T47D (cell line): ENCODE data around the gene SUSD6.
"Not testable (repeated sequence)": the region's sequence is repeated elsewhere in the genome, so short reads cannot be mapped to it uniquely, and the experiment has no call there.

Source experiments
- DNase-seq, 2 experiments: peaks; one replicate each; pipeline versions ENCODE4 v3.0.0 to v3.0.0-alpha.2; 2011 to 2012; ENCODE audit warnings: low read depth in 1 of 2, low spot score in 1 of 2
- JUND ChIP-seq: IDR thresholded peaks from 2 replicates; pipeline ENCODE4 v1.6.1; 2012; ENCODE audit warnings: low read depth
- in situ Hi-C: cut with HindIII; loops from 2 replicates; pipeline ENCODE4 v1.10.0; 2016; ENCODE audit warnings: low sequenced_read_pairs, low pct_unique_long_range_greater_than_20kb

The SUSD6 gene

DNA sequence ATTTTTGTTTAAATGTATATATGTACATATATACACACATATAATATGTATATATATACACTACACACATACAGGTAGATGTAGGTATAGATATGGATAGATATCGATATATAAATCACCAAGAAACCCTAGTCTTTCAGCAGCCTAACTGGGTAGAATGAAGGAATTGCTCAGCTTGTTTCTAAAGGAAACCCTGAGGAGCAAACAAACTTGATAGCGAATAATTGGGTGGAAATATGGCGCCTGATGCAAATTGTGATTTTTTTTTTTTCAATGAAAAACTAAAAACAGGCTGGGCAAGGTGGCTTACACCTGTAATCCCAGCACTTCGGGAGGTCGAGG, 36.5 kb upstream of the SUSD6 start:
- DNase-seq, result no peak
- in situ Hi-C loops, result no loop called here
- TF ChIP-seq JUND, result no peak

DNA sequence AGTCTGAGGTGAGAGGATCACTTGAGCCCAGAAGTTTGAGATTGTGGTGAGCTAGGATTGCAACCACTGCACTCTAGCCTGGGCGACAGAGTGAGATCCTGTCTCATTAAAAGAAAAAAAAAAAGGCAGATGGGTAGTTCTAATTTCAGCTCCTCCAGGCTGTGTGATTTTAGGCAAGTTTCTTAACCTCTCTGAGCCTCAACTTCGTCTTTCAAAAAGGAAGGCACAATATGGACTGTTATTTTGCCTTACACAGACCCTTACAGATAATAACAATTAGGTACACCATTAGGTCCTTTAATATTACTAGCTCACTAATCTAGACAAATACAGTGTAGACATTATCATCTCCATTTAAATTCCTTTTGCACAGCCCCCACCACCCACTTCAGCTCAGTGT, 31.9 kb upstream of the SUSD6 start:
- in situ Hi-C loops, result no loop called here
- DNase-seq, result no peak
- TF ChIP-seq JUND, result no peak

DNA sequence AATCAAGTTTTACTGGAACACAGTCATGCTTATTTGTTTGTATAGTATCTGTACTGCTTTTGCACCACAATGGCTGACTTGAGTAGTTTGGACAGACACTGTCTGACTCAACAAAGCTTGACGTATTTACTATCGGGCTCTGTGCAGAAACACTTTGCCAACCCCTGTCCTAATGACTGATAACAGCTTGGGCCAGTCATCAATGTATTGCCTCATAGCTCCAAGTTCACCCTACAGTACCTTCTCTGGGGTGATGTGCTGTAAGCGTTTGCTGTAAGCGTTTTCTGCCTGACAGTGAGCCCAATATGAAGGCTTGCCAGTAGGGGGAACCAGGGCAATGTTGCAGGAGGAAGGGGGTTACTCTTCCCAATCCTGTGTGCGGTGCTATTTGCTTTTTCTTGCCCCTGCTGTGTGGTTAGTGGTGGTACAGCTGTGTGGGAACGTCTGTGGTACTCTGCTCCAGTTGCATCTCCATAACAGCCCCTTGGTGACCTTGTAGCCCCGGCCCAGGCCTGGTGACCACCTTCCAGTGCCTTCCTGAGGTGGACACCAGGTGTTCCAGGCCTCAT, 31.3 kb upstream of the SUSD6 start:
- DNase-seq, result peak in 1 of 2 experiments; percentile 64
- in situ Hi-C loops, result no loop called here
- no peak for TF ChIP-seq JUND

DNA sequence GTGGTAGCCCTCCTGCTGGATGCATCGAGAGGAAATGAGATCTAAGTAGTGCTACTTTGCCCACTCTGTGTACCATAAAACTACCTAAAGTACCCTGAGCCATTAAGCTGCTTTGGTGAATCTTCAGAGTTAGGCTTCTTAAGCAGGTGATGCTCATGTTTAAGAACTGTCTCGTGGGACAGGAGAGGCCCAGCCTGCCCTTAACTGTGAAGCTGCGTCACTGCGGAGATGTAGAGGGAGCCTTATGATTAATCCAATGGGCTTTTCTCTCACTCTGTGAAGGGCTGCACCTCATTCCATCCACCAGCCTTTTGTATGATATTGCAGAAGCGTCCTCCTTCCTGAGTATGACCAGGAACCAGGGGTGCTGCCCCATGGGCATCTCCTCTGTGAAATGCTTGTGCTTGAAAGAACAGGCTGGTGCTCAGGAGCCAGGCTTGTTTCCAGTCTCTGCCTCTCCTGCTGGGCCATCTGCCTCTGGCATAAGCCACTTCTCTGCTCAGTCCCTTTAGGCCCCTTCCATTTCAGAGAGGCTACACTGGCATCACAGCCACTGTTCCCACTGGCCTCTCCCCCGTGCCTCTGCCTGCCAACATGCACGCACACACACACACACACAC, 30.0 kb upstream of the SUSD6 start:
- no peak for DNase-seq
- in situ Hi-C loops, result no loop called here
- TF ChIP-seq JUND, result no peak

DNA sequence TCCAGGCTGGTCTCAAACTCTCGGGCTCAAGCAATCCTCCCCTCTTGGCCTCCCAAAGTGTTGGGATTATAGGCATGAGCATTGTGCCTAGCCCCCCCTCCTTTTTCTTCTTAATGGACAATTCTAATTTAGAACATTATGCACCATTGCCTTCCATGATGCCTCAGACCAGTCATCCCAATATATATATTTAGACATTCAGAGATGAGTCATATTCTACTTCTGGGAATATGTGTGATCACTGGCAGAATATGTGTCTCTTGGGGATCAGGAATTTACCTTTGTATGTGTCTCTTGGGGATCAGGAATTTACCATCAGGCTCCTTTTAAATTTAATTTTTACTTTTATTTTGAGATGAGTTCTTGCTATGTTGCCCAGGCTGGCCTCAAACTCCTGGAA, 29.2 kb upstream of the SUSD6 start:
- TF ChIP-seq JUND, result no peak
- in situ Hi-C loops, result no loop called here
- DNase-seq, result no peak

DNA sequence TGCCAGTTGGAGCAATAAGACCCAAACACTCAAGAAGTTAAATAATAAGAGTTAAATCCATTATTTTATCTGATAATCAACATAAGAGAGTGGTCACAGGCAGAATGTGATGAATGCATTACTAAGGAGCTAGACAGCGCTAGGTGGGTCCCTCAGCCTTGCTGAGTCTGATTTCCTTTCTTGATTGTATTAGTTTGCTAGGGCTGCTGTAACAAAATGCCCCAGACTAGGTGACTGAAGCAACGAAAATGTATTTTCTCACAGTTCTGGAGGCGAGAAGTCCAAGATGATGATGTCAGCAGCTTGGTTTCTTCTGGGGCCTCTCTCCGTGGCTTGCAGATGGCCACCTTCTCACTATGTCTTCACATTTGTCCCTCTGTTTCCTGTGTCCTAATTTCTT, 28.6 kb upstream of the SUSD6 start:
- no peak for TF ChIP-seq JUND

DNA sequence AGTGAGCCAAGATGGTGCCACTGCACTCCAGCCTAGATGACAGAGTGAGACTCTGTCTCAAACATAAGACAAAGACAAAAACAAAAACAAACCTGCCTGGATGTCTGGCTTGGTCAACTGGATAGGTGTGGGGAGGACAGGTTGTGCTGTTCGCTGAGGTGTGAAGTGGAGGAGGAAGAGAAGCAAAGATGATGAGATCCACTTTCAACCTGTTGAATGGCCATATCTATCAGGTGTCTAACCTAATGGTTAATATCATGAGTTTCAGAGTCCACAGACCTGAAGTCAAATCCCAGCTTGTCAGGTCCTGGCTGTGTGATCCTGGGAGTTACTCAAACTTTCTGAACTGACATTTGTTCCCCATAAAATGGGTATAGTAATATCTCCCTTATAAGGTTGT, 27.0 kb upstream of the SUSD6 start:
- no peak for TF ChIP-seq JUND
- in situ Hi-C loops, result no loop called here
- DNase-seq, result no peak

More for the DNA sequence above, 28.6 kb upstream of the SUSD6 start:
- no peak for DNase-seq
- in situ Hi-C loops, result no loop called here

DNA sequence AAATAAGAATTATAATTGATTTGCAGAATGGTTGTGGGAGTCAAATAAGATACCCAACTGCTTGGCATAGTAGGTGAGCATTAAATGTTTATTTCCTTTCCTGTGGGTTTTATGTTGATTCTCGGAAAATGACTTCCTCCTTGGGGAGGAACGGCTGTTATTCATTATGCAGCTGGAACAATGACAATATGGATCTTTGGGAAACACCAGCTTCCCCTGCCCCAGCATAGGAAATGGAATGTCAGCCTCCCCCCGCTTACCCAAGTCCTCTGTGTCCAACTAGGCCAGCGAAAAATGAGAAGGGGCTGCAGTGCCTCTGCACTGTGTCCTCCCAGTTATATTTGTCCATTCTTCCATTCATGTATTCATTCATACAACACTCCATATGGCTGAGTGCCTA, 25.0 kb upstream of the SUSD6 start:
- in situ Hi-C loops, result no loop called here
- DNase-seq, result no peak
- no peak for TF ChIP-seq JUND

DNA sequence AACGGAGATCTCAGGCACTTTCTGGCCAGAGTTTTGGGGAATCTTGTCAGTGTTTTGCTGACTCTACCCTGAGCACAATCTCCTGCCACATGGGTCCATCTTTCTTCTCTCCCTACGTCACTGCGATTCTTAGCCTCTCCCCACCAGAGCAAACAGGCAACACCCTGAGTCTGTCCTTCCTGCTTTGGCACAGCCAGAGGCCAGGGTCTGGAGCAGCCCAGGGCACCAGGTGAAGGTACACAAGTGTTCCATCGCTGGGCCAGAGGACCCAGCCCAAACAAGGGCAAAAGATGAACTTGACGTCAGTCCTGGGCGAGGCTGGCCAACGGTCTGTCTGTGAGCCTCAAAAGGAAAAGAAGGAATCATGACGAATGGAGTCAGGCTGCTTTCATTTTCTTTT, 24.0 kb upstream of the SUSD6 start:
- in situ Hi-C loops, result no loop called here
- TF ChIP-seq JUND, result no peak

DNA sequence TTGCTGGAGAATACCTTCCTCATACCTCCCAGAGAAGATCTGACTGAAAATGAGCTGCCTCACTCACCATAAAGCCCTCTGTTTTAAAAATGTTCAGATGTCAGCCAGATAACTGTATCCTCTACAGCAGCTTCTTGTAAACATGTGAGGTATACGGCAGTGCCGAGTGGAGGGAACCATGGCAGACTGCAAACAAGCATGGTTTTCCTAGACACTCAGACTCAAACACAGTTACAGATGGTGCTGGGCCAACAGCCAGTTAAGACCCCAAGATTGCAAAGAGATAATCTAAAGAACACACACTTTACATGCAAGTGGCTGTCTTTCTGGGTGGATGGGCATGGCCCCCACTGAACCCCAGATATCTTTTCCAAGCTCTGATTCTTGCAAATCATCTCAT, 20.1 kb upstream of the SUSD6 start:
- in situ Hi-C loops, result no loop called here
- no peak for TF ChIP-seq JUND
- no peak for DNase-seq

More for the DNA sequence above, 24.0 kb upstream of the SUSD6 start:
- DNase-seq, result no peak

DNA sequence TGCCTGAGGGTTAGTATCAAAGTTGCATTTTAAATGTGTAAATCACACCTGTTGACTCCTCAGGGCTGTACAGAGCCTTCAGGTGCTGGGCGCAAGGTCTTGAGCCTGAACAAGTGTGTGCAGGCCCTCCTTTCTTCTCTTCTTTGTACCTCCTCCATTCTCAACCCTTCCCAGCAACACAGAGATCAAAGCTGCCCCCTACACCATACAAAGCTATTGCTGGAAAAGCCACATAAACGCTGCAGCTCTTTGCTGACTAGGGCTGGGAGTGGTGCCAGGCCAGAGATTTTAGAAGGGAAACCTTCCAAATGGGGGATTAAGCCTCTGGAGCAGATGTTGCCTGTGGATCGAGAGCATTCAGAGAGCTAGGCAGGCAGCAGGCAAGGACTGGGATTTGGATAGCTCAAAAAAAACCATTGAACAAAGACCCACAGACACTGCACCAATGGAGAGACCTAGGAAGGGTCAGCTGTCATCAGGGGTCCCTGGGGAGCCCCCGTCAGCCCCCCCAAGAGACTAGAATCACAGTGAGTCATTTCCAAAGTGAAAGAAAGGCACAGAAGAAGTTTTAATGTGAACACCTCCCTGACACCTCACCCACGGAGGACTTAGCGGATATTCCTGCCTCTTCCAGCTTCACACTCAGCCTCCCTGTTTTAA, 18.2 kb upstream of the SUSD6 start:
- in situ Hi-C loops, result no loop called here
- DNase-seq, result no peak
- no peak for TF ChIP-seq JUND

DNA sequence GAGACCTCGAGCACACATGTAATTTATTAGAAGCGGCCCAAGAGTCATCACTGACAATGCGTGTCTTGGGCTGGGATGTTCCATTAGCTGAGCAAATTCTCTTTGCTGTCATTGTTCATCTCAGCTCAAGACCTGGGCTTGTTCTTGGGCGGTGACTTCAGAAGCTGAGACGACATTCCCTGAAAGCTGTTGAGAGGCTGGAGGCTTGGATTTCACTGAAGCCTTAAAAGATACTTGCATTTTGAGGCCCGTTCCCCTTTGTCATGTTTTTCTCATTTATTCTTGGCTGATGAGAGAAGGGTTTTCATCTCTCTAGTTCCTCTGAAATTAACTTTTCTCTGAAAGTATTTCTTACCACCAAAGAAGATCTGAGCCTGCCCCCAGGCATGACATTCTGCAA, 16.6 kb upstream of the SUSD6 start:
- in situ Hi-C loops, result no loop called here
- no peak for TF ChIP-seq JUND
- no peak for DNase-seq

DNA sequence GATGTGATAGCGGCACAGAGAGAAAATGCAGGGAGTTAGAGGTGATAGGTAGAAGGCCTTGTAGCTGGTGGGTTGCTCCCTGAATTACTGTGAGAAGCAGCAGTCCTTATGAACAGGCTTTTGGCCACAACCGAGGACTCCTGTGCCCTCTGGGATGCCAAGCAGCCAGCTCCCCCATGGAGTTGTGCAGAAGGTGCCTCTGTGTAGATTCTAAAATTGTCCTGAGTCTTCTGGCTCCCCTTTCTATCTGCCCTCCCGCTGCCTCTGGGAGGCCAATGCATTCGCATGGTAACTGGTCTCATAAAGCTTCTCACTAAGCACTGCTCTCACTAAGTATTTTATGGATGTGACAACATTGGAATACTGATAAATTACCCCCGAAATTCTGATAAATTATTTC, 16.1 kb upstream of the SUSD6 start:
- in situ Hi-C loops, result no loop called here
- DNase-seq, result no peak
- no peak for TF ChIP-seq JUND

DNA sequence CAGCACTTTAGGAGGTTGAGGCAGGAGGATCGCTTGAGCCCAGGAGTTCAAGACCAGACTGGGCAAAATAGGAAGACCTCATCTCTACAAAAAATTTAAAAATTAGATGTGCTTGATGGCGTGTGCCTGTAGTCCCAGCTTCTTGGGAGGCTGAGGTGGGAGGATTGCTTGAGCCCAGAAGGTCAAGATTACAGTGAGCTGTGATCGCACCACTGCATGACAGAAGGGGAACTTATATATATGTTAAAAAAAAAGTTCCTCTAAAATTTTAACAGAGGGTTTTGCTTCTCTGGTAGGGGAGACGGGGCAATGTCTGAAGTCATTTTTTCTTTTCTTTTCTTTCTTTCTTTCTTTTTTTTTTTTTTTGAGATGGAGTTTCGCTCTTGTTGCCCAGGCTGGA, 12.0 kb upstream of the SUSD6 start:
- in situ Hi-C loops, DNase-seq: not testable (repeated sequence)
